Right lung (tissue), 5 donors: ENCODE measurements around the gene PALM3. TPM values are rescaled to one million over a fixed set of nuclear protein-coding genes. Genes with fewer than 3 reads are reported as not detected.
A peak's percentile ranks its signal among the peaks of the same experiment; 100 is the strongest.

Experiments used
- DNase-seq, 2 donors: peaks; one replicate each; pipeline ENCODE4 v3.0.0-alpha.2; 2013
- polyA plus RNA-seq, 5 donors: library from polyadenylated mRNA; unstranded; fragments of 120-200 nt; gene quantifications; one replicate each; pipeline versions ENCODE4 v1.2.1 to v1.2.3, GENCODE V29; 2013; ENCODE audit warnings: inconsistent platforms in 1 of 5, low replicate concordance in 1 of 5; ENCODE audit not compliant: insufficient read length in 5 of 5, insufficient read depth in 1 of 5

Gene PALM3
- polyA plus RNA-seq, 5 donors: 12.5 to 26.5 (median 22.0) TPM

DNA sequence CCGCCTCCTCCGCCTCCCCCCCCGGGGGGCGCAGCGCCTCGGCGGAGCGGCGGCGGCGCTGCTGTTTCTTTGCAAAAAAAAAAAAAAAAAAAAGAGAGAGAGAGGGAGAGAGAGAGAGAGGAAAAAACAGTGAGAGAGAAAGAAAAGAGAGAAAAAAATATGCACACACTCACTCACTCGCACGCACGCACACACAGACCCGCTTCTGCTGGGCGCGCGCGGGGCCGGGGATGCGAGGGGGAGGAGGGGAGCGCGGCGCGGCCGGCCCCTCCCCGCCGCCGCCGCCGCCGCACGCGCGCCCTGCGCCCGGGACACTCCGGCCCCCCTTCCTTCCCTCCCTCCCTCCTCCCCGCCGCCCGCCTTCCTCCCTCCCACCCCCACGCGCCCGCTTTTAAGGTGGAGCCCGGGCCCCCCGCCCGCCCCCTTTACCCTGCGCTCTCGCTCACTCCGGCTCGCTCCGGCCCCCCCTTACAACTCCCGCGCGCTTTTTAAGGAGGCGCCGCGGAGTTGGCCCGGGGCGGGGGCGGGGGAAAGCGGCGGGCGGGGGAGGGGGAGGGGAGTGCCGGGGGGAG lies 28.7 kb upstream of the PALM3 start, which contains the start of gene SAMD1:
TSS of gene SAMD1 (minus strand) at position 243 of the 572 bp plus-strand sequence.
- peak; percentile 89 to 94 for DNase-seq

DNA sequence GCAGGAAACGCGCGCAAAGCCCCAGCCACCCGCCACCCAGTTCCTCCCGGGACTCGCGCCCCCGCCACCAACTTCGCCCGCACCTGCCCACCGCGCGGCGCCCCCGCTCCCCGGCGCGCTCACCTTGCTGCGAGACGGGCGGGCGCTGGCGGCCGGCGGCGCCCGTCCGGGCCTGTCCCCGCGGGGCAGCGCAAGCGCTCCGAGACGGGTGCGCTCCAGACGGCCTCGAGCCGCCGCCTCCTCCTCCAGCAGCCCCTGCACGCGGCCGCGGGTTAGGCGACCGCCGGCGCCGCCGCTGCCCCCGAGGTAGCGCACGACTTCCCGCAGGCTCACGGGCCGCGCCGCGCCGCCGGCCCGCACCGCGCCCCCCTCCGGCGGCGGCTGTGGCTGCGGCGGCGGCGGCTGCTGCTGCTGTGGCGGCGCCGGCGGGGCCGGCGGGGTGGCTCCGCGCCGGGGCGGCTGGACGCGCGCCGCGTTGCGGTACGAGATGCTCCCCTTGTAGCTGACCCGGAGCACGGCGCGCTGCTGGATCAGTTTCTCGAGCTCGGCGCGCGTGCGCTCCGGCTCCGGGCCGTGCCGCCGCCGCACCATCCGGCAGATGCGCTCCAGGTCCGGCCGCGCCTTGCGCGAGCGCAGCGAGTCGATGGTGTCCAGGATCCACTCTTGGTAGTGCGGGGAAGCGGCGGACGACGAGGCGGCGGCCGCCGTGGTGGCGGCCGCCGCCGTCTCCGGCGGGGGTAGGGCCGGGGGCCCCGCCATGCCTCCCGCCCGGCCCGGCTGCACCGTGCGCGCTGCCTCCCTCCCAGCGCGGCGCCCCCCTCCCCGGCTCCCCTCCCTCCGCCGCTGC lies 28.0 kb upstream of the PALM3 start:
- no peak for DNase-seq

DNA sequence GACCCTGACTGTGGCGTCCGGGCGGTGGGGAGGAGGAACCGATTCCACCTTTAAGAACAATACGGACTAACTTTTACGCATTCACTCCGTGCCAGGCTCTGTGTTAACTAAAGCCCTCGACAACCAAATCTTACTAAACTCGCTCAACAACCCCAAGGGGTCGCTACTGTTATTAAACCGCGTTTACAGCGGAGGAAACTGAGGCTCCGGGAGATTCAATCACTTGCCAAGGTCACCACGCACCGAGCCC lies 27.5 kb upstream of the PALM3 start:
- DNase-seq: no peak

DNA sequence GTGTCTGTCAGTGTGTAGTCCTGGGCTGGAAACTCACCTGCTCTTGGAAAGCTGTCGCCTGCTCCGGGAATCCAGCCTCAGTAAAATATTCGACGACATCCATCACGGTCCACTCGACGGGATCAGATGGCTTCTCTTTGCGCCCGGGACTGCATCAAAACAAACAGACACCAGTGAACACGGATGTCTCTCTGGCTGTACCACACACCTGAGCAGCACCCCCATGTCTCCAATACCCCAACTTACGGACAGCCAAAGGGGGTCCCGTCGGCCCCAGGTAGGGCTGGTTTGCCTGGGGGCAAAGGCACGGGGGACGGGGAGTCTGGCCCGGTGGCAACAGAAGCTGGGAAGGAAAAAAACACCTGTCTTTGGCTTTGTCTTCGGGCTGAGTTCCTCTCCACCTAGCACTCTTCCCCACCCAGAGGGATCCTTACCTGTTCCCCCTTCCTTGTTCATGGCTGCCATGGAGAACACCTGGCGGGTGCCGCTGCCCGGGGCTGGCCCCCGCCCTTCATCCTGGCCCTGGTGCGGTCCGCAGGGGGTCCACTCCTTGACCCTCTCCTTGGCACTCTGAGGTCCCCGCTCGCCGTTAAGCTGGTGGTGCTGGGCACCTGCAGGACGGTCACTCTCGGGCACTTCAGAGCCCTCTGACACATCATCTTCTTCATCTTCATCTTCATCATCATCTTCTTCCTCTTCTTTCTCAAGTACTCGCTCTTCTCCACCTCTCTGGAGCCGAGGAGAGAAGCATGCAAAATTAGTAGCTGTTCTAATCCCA lies 26.9 kb upstream of the PALM3 start:
- DNase-seq: no peak

DNA sequence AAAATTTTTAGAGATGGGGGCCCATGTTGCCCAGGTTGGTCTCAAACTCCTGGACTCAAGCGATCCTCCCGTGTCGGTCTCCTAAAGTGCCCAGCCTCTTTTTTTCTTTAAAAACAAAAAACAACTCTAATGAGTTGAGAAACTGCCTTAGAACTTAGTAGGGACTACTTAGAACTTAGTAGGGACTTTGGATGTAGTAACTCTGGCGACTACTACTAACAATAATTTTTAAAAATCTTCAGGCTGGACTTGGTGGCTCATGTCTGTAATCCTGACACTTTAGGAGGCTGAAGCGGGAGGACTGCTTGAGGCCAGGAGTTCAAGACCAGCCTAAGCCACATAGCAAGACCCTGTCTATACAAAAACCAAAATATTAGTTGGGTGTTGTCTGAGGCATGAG lies 24.2 kb upstream of the PALM3 start:
- DNase-seq: no peak

DNA sequence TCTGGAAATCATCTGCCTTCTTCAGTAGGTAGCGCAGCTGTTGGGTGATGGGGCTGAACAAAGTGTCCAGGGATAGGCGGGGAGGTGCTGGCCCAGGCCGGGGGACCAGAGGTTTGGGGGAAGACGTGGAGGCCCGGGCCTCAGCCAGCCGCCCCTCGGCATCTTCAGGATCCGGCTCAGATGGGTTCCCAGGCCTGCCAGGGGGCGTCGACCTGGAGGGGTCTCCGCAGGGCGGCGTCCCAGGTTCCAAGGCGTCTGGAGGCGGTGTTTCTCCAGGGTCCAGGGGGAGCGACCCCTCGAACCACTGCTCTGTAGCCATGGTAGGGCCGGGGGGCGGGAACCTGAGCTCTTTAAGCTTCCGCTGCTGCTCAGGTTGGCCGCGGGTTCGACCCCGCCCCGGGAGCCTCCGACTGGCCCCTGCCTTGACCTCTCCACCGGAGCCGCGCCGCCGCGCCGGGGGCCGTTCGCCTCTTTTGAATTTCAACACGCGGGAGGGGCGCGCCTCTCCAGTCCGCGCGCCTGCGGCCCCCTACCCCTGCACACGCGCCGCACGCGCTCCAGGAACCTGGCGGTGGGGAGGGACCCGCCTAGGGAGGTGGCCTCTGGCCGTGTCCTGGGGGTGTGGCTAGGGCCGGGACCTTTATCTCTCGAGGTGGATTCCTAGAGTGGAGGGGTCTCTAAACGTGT lies 23.6 kb upstream of the PALM3 start, which contains the start of gene C19orf67:
TSS of gene C19orf67 (minus strand) at position 475 of the 687 bp plus-strand sequence. CDS start at position 319, 156 bp downstream.
- DNase-seq: no peak

GRCh38 chr19:14082675-14082960 lies 20.7 kb upstream of the PALM3 start:
- DNase-seq: no peak

DNA sequence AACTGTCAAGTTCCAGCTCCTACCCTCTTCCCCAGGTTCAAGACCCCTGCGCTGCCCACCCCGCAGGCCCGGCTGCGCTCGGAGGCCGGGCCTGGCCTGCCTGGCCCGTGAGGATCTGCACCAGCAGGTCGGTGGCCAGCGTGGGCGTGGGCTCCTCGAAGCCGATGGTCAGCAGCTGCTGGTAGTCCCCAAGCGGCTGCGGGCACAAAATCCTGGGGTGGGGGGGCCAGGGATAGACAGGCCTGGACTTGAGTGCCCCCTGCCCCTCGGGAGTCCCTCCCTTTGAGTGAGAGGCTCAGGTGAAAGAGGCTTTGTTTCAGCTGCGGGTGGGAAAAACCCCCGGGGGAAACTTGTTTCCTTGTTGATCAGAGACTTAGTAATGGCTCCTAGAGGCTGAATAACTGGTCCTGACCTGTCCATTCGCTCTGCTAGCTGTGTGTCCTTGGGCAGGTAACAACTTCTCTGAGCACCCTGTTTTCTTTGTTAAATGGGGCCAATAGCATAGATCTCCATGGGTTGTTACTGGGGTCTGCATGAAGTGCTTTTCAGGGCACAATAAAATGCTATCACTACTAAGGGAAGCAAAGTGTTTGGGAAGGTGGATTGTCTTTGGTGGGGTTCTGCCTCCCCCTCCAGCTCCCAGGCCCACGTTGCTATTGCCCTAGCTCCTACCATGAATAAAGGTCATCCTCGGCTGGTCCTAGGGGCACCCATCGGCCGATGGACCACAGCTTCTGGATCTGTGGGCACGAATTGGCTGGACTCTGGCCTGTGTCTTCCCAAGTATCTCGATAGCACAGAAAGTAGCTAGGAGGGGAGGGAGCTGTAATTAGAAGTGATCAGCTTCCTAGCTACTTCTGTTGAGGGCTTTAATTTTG lies 20.2 kb upstream of the PALM3 start:
- no peak for DNase-seq

DNA sequence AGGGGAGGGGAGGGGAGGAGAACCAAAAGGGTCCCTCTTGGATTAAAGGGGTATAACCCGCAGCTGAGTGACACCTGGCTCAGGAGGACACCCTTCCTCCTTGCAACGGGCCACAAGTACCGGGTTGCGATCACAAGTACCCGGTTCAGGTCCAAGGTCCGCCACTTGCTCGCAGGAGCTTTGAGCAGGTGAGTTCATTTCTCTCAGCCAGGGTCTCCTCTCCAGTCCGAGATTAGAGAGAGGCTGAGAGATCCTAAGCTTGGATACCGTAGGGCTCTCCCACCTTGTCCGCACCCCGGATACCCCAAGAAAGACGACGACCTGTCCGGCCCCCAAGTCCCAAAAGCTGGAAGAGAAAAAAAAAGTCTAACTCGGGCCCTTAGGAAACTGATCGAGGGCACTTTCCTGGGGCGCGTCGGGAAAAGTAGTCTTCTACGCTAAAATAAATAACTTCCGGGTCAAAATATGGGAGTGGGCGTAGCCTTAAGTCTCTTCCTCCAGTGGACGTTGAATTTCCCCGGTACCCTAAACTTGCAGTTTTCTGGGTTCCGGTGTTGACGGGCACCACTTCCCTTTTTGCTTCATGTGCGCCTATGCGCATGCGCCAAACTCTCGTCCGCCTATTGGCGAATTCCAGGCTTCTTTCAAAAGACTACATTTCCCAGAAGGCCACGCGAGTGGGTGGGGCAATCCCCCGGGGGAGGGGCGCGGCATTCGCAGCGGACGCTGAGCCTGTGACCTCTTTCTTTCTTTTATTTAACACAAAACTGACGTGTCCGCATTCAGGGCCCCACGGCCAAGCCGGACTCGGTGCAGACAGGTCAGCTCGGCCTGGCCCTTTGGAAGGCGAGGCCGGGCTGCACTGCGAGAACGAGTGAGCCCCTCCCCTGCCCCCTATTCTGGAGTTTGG lies 19.3 kb upstream of the PALM3 start:
- DNase-seq: peak; percentile 99

GRCh38 chr19:14078411-14078810 lies 16.5 kb upstream of the PALM3 start:
- no peak for DNase-seq

DNA sequence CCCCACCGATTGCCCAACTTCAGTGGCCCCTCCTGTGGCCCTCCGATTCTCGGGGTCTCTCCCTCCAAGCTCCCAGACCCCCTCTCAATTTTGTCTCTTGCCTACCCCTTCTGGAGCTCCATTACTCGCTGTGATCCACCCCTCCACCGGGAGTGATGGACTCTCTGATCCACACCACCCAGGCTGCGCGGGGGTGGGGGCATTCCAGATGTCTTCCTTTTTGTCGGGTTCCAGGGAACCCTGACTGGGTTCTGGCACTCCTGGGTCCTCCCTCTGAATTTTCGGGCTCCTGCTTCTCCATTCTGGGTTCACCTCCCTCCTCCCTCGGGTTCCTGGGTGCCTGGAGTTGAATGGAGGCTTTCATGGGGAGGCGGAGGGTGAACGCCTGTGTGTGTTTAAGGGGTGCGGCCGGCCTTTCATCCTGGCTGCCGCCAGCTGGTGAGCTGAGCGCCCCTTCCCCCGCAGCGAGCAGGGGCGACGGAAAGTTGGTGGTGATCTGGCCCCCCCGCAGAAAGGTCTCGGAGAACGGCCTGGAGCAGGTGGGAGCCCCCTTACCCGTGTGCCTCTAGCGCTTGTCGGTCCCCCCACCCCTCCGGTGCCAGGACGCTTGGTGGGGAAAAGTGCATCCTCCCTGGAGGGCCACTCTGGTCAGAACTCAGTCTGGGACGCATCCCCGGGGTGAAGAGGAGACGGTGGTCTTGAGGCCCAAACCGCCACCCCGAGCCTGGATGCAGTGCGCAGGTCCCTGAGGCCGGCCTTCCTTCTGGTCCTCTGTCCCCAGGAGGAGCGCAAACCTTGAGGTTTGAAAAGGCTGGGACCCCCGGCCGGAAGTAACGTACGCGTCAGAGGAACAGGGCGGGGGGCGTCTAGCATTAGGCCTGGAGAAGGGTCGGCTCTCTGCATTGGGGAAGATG lies 12.3 kb upstream of the PALM3 start:
- DNase-seq: no peak

DNA sequence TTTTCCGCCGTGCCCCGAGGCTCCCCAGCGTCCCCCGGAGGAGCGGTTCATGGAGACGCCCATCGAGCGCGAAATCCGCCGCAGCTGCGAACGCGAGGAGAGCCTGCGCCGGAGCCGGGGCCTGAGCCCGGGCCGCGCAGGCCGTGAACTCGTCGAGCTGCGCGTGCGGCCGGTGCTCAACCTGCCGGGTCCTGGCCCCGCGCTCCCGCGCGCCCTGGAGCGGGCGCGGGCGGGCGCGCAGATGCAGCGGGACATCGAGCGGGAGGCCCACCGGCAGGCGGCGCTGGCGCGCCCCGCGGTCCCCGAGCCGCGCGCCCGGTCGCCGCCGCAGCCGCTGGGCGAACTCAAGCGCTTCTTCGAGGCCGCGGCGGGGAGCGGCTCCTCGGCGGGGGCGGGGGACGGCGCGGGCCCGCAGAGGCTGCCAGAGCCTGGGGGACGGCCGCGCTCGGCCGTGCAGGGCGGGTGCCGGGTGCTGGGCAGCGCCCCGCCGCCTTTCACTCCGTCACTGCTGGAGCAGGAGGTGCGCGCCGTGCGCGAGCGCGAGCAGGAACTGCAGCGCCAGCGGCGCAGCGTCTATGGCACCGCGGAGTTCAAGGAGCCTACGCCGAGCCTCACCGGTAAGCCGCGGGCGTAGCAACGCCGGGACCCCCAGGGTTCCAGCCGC lies 11.5 kb upstream of the PALM3 start:
- DNase-seq: peak in 1 of 2 donors; percentile 68

DNA sequence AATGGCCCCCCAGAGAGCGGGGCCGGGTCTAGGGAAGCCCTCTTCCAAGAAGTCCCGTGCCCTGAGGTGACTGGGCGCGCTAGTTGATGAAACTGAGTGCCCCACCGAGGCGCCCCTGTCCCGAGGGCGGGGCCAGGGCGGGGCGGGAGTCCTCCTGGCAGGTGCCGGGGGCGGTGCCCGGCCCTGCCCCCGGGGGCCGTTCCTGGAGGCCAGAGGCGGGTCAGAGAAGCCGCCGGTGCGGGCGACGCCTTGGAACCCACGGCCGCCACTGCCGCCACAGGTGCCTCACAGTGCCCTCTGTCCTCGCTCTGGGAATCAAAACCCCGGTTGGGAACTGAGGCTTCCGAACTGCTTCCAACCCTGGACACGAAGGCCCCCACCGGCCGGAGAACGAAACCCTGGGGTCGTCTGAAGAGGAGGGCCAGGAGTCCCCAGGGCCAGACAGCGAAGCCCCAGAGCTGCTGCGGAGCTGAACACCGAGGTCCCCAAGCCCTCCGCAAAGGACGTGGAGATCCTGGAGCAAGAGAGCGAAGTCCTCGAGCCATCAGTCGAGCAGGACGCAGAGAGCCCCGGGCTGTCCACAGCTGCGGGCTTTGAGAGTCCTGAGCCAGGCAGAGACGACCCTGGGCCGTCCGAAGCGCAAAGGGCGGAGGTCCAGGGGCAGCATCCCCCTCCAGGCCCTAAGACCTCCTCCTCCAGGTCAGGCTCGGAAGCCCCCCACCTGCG lies 10.8 kb upstream of the PALM3 start, which contains the start of gene MISP3:
TSS of gene MISP3 (plus strand) at position 252 of the 726 bp plus-strand sequence. CDS start 524 bp downstream, outside the sequence.
- DNase-seq: no peak

GRCh38 chr19:14070268-14071050 lies 8.6 kb upstream of the PALM3 start:
- DNase-seq: no peak

GRCh38 chr19:14066134-14066533 lies 4.3 kb upstream of the PALM3 start:
- no peak for DNase-seq

DNA sequence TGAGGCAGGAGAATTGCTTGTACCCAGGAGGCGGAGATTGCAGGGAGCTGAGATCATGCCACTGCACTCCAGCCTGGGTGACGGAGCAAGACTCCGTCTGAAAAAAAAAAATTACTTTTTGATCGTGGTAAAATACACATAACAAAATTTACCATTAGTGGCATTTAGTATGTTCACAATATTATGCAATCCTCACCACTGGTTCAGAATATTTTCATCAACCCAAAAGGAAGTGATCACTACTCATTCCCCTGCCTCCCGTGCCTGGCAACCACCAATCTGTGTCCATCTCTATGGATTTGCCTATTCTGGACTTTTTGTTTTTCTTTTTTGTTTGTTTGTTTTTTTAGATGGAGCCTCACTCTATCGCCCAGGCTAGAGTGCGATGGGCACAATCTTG lies 1.2 kb upstream of the PALM3 start:
- no peak for DNase-seq

GRCh38 chr19:14062558-14062855 lies 631 bp upstream of the PALM3 start:
- DNase-seq: no peak
